HL-60/S4 treated with phorbol 12-myristate 13-acetate at 8.2 ng/mL for 4 days and 3 days (cell line): Measurements from ENCODE around the gene PHF21B.

Experiments used
- in situ Hi-C: fragments of 300-500 bp; cut with MboI; formaldehyde crosslinking; loops from 2 replicates; pipeline ENCODE4 v1.15.0; 2022; ENCODE audit warnings: low sequenced_read_pairs

The PHF21B gene

DNA sequence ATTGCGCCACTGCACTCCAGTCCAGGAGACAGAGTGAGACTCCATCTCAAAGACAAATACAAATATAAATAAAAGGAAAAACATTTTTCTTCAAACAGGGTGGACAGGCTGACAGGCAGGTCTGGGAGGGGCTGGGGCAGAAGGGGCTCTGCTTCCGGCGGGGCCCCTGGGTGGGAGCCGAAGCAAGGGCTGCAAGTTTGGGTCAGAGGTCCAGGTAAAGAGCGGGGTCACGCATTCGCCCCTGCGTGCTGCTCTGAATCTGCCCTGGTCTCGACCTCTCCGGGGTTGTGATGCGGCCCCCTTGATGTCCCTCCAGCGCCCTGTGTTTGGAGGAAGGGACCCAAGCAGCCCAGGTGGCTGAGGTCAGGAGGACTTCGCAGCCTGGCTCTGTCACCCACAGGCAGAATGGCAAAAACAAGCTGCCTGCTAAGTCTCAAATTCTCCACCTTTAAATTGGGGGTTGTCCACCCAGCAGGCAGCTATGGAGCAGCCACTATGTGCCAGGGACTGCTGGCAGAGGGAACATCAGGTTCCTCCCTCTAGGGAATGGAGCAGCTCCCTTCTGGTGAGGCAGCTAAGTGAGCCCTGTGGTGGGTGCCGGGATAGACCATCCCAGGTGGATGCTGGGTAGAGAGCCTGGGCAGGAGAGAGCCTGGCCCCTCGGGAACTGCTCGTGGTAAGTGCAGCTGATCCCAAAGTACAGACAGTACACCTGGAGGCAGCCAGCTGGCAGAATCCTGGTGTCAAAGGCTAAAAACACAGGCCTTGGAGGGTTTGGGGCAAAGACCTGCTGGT lies 10.3 kb upstream of the PHF21B start:
- in situ Hi-C loops, result no loop called here

DNA sequence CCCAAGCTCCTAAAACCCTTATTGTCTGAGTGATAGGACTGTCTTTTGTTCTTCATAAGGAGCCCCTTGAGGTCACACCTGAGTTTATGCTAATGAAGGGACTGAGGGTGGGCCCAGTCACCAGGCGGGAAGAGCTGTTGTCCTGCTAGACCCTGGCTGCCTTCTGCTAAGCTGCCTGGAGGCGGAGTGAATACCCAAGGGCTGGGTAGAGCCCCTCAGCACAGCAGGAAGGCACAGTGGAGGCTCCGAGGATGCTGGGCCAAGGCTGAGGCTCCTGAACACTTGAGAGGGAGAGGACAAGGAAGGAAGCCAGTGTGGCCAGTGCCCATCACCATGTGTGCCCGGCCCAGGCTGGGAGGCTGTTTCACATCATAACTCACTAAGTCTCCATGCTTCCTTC lies 4.8 kb upstream of the PHF21B start:
- in situ Hi-C loops, result no loop called here

DNA sequence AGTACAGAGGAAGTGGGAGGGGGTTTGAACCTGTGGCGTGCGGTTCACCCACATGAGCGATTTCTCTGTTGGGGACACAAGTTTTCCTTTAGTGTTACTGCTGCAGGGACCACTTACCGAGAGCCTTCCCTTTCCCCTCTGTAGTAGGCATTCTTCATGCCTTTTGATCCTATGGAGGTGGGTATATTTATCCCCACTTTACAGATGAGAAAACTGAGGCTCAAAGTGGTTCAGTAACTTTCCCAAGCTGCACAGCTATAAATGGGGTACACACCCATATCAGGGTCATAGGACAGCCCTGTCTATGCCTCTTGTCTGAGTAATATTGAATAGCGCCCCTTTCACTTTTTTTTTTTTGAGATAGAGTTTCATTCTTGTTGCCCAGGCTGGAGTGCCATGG lies 3.3 kb upstream of the PHF21B start:
- in situ Hi-C loops, result no loop called here

GRCh38 chr22:45010532-45010900 lies 711 bp upstream of the PHF21B start:
- in situ Hi-C loops, result no loop called here

DNA sequence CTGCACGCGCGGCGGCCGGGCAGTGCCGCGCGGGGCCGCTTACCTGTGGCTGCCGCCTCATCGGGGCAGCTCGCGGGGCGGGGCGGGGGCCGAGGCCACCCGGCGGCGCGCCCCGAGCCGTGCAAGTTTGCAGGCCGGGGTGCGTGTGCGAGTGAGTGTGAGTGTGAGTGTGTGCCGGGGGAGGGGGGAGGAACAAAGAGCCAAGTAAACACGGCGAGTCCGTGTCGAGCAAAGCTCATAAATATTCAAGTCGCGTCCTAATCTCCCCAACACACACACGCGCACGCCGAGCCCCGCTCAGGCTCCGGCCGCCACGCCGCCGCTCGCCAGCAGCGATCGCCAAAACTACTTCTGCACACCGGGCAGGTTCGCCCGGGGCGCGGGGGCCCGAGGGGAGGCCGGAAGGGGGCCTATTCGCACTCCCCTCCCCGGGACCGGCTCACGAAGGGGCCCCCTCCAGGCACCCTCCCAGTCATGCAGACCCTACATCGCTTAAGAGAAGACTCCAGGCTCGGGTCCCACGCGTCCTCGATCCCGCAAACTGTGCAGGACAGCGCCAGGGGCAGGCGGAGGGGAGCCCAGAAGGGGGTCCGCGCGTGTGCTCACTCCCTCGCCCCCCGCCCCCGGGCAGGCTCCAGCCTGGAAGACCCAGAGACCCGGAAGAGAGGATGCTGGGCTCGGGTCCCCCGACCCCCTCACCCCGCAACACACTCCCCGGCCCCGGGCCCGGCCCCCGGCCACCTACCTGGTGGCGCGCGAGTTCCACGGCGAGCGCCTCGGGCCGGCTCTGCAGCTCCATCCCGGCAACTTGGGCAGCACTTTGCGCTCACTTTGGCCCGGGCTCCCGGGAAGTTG lies 827 bp downstream of the PHF21B start:
- in situ Hi-C loops, result no loop called here

GRCh38 chr22:45008186-45008681 lies 1.6 kb downstream of the PHF21B start:
- in situ Hi-C loops, result no loop called here

DNA sequence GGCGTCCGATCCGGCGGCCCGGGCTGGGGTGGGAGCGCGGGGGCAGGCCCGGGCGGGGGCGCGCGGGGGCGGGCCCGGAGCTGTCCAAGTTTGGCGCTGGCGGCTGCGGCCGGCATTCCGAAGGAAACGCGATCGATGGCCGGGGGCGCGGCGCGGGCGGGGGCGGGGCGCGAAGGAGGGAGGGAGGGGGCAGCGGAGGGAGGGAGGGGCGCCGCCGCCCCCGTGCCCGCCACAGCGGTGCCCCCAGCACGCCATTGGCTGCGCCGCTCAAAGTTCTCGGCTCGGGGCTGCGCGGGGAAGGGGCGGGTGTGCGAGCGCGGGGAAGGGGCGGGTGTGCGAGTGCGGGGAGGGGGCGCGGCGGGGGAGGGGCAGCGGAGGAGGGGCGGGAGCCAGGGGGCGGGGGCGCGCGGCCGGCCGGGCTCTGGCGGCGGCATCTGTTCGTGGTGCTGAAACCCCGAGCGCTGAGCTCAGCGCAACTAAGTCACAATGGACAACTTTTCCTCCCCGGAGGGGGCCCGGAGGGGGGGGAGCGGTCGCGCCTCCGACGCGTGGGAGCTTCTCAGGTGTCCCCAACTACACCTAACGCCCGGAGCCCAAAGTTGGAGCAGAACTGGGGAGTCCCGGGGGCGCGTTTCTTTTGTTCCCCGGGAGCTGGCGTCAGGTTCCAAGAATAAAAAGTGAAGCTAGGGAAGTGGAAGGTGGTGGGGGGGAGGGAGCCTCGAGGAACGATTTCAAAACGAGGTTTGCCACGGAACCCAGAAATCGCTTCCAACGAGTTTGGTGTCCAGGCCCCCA lies 2.2 kb downstream of the PHF21B start:
- in situ Hi-C loops, result no loop called here

- in situ Hi-C loops, result no loop called here
Observed at GRCh38 chr22:45006964-45007390, 2.8 kb downstream of the PHF21B start.

GRCh38 chr22:45006111-45006963 lies 3.5 kb downstream of the PHF21B start:
- in situ Hi-C loops, result no loop called here

DNA sequence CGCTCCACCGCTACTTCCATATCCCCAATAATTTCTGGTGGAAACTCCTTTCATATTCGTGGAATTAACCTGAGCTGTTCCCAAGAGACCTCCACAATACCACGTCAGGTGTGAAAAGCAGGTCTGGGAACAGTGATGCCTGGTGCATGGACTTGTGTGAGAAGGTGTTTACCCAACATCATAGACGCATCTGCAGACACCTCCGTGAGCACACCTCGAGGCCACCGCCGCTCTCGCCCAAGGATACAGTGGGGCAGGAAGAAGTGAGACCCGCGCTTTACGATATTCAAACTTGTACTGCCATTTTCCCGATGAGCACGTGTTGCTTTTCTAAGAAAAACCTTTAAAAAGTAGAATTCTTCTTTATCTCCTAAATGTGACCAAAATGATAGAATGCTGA lies 8.2 kb downstream of the PHF21B start:
- in situ Hi-C loops, result no loop called here

DNA sequence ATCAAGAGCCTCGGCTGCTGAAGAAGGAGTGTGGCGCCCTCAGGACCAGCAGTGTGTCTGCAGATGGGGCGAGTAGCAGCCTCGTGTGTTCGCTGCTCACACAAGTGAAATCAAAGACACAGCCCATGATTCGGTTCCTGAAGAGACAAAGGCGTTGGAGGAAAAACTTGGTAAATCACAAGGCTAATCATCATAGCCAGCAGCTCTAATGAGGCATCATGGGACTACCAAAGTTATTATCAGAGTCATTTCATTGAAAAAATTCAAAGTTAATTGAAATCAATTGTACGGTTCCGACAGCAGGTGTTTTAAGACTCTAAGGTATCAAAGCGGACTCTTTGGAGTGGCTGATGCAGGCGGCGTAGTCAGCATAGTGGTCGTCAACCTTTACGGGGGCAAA lies 9.5 kb downstream of the PHF21B start:
- in situ Hi-C loops, result no loop called here

- in situ Hi-C loops, result no loop called here
Observed at GRCh38 chr22:44999687-45000086, 10.1 kb downstream of the PHF21B start.

GRCh38 chr22:44999231-44999630 lies 10.6 kb downstream of the PHF21B start:
- in situ Hi-C loops, result no loop called here

- in situ Hi-C loops, result no loop called here
Observed at GRCh38 chr22:44998296-44998695, 11.5 kb downstream of the PHF21B start.

DNA sequence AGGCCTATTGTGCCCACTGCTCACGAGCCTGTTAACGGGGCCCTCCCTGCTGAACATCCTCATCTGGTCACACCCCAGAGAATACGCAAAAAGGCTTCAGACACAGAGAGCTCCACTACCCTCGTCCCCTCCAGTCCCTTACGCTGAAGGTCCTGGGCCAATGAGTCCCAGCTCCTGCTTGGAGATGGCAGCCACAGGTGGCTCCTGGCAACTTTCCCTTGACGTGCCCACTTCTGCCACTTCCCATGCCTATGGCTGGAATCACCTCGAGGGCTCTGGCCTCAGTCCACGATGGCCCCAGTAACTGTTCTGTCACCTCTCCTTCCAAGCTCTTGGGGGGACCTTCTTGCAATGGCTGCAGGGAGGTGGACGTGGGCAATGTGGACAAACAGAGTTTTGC lies 12.7 kb downstream of the PHF21B start:
- in situ Hi-C loops, result no loop called here

DNA sequence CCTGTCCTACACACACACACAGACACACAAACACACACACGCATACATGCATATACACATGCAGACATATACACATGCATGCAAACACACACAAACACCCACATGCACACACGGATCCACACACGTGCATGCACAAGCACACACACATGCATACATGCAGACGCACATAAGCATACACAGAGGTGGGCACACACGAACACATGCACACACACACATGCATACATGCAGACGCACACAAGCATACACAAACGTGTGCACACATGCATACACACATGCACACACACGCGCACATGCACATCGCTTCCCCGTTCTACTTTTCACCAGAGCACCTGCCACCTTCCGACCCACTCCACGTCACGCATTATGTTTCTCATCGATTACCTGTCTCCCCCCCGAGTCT lies 13.2 kb downstream of the PHF21B start:
- in situ Hi-C loops, result no loop called here

DNA sequence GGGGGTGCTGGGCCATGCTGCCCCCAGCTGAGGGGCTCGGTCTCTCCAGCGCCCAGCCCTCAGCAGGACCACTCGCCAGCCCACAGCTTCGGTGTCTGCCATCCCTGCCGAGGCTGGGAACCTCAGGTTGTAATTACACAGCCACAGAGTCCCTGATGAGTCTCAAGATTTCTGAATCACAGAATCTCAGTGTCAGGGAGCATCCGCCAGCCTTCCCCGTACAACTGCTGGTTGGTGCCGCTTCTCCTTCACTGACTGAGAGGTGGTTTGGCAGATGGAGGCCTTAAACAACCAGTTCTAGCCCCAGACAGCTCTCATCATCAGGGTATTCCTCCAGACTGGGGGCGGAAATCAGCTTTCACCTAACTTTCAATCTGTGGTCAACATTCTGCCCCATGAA lies 13.7 kb downstream of the PHF21B start:
- in situ Hi-C loops, result no loop called here

- in situ Hi-C loops, result no loop called here
Observed at GRCh38 chr22:44995715-44996114, 14.1 kb downstream of the PHF21B start.

- in situ Hi-C loops, result no loop called here
Observed at GRCh38 chr22:44995105-44995514, 14.7 kb downstream of the PHF21B start.

DNA sequence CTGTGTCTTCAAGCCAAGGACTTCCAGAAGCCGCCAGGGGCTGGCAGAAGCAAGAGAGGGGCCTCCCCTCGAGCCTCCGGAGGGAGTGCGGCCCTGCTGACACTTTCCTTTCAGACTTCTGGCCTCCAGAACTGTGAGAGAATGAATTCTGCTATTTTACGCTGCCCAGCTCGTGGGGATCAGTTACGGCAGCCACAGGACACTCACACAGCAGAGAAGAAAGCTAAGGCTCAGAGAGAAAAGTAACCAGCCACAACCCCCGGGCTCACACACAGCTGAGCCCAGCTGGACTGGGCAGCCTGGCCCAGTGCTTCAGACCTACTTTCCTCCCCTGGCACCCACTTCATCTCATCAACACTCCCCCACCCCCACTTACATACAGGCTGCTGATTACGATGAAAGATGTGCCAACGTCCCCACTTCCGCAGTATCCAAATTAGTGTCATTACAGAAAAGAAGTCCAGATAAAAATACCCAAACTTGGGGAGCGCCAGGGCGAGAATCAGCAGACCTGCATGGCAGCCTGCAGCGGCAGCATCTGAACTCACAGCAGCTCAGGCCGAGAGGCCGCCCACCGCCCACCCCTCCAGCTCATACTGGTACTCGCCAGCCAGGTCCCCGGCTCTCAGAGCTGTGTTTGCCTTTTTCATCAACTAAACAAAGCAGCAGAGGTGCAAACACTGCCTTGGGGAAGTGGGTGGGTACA lies 15.3 kb downstream of the PHF21B start:
- in situ Hi-C loops, result no loop called here
